HG03442 (cell line): ENCODE results near the gene LIME1.
A peak's percentile ranks its signal among the peaks of the same experiment; 100 is the strongest.
"Not testable (repeated sequence)": the region's sequence is repeated elsewhere in the genome, so short reads cannot be mapped to it uniquely, and the experiment has no call there.

Experiments used
- ATAC-seq: cut with Tn5 transposase; IDR thresholded peaks from one replicate; pipeline ENCODE4 v1.9.1; 2021; ENCODE audit warnings: mild to moderate bottlenecking, moderate library complexity; ENCODE audit not compliant: unreplicated experiment

The LIME1 gene

GRCh38 chr20:63706852-63707557 is 29.5 kb upstream of the LIME1 start:
- peak; percentile 21 for ATAC-seq

DNA sequence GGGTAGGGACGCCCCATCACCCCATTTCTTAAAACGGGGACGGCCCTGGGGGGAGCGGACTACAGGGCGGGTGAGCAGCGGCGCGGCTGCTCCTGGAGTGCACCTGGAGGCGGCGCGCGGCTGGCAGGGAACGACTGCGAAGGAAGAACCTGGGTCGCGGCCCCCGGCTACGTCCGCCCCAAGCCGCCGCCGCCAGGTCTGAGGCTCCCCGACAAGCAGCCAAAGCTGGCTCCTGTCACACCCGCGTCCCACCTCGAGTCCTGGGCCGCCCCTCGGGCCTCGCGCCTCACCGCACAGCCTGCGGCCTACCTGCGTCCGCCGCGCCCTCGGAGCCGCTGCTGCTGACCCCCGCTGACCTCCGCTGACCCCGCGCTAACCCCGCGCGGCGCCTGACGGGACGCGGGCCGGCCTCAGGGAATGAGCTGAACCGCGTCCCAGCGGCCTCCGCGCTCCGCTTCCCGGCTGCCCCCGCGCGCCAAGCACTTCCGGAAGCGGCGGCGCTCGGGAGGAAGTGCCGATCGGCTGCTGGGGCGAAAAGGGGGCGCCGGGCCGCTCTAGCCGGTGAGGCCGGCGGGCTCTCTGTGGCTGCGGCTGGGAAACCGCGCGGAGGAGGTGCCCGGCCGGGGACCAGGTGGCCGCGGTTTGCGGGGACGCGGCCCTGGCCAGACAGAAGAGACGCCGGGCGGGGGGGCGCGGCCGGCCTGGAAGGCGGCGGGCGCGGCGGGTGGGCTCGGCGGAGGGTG is 28.7 kb upstream of the LIME1 start, which contains the start of the genes ARFRP1 and ZGPAT:
TSS of gene ARFRP1 (minus strand) at position 419 of the 743 bp plus-strand sequence. CDS start 885 bp downstream, outside the sequence.
TSS of gene ZGPAT (plus strand) at position 482 of the 743 bp plus-strand sequence. CDS start 542 bp downstream, outside the sequence.
- ATAC-seq: peak; percentile 64

GRCh38 chr20:63708301-63709148 is 27.9 kb upstream of the LIME1 start:
- peak; percentile 17 for ATAC-seq

DNA sequence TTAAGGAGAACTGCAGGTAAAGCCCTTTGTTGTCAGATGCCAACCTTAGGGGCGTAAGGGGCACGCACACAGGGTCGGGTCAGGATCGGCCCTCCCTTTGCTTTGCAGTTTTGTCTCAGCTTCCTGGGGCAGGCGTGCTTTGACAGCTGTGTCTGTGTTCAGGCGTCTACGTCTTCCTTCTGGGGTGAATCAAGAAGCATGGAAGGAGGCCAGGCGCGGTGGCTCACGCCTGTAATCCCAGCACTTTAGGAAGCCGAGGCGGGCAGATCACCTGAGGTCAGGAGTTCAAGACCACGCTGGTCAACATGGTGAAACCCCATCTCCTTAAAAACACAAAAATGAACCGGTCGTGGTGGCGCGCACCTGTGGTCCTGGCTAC is 27.3 kb upstream of the LIME1 start:
- ATAC-seq: no peak

DNA sequence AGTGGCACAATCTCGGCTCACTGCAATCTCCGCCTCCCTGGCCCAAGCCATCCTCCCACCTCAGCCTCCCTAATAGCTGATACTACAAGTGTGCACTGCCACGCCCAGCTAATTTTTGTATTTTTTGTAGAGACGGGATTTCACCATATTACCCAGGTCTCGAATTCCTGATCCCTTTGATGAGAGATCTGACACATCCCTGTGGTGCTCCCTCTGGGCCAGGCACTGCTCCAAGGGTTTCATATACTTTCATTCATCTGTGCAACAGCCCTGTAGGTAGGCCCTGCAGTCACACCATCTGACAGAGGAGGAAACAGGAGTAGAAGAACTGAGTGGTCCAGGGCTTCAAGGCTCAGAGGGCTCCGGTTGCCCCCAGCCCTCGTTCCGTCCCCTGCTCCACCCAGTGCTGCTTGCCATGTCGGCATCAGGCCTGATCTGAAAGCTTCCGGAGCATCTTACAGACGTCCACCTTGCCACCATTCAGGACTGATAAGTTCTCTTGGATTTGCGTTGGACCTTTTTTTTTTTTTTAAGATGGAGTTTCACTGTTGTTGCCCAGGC is 25.3 kb upstream of the LIME1 start:
- no peak for ATAC-seq

GRCh38 chr20:63712191-63712590 is 24.3 kb upstream of the LIME1 start:
- no peak for ATAC-seq

DNA sequence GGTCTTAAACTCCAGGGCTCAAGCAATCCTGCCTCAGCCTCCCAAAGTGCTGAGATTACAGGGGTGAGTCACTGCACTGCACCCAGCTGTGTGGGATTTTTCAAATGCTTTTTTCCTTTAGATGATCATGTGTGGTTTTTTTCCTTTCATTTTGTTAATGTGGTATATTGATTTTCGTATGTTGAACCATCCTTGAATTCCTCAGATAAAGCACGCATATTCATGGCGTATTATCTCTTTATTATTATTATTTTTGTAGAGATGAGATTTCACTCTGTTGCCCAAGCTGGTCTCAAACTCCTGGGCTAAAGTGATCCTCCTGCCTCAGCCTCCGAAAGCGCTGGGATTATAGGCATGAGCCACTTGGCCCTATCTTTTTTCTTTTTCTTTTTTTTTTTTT is 21.6 kb upstream of the LIME1 start:
- ATAC-seq: no peak

DNA sequence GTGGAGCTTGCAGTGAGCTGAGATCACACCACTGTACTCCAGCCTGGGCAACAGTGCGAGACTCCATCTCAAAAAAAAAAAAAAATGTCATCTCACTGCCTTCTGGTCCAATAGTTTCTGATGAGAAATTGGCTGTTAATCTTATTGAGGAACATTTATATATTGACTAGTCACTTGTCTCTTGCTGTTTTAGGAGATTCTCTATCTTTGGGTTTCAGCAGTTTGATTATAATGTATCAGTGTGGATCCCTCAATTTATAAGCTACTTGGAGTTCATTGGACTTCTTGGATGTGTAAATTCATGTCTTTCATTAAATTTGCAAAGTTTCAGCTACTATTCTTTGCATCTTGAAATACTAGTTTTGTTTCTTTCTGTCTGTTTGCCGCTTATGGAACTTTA is 17.5 kb upstream of the LIME1 start:
- no peak for ATAC-seq

DNA sequence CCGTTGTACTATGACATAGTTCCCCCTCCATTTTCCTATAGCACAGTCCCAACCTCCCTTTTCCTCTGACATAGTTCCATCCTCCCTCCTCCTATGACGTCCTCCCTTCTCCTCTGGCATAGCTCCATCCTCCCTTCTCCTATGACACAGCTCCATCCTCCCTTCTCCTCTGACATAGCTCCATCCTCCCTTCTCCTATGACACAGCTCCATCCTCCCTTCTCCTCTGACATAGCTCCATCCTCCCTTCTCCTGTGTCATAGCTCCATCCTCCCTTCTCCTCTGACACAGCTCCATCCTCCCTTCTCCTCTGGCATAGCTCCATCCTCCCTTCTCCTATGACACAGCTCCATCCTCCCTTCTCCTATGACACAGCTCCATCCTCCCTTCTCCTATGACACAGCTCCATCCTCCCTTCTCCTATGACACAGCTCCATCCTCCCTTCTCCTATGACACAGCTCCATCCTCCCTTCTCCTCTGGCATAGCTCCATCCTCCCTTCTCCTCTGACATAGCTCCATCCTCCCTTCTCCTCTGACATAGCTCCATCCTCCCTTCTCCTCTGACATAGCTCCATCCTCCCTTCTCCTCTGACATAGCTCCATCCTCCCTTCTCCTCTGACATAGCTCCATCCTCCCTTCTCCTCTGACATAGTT is 13.4 kb upstream of the LIME1 start:
- ATAC-seq: not testable (repeated sequence)

DNA sequence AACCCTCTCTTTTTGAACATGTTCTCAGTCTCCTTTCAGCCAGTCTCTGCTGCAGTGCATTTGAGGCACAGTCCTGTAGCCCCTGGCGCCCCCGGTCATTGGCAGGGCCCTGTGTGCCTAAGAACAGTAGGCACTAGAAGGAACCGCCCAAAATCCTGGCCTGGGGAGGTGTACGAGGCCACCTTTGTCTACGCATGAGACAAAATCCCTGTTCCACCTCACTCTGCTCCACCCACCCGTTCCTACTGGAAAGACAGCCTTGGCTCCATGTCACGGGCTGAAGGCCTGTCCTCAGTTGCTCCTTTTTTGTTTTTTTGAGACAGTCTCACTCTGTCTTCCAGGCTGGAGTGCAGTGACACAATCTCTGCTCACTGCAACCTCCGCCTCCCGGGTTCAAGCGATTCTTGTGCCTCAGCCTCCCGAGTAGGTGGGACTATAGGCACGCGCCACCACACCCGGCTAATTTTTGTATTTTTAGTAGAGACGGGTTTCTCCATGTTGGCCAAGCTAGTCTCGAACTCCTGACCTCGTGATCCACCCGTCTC is 6.2 kb upstream of the LIME1 start:
- ATAC-seq: not testable (repeated sequence)

DNA sequence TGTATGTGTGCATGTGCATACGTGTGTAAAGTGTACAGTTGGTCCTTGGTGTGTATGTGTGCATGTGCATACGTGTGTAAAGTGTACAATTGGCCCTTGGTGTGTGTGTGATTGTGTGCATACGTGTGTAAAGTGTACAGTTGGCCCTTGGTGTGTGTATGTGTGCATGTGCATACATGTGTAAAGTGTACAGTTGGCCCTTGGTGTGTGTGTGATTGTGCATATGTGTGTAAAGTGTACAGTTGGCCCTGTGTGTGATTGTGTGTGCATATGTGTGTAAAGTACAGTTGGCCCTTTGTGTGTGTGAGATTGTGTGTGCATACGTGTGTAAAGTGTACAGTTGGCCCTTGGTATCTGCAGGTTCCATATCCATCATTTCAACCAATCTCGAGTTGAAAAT is 5.1 kb upstream of the LIME1 start:
- no peak for ATAC-seq

DNA sequence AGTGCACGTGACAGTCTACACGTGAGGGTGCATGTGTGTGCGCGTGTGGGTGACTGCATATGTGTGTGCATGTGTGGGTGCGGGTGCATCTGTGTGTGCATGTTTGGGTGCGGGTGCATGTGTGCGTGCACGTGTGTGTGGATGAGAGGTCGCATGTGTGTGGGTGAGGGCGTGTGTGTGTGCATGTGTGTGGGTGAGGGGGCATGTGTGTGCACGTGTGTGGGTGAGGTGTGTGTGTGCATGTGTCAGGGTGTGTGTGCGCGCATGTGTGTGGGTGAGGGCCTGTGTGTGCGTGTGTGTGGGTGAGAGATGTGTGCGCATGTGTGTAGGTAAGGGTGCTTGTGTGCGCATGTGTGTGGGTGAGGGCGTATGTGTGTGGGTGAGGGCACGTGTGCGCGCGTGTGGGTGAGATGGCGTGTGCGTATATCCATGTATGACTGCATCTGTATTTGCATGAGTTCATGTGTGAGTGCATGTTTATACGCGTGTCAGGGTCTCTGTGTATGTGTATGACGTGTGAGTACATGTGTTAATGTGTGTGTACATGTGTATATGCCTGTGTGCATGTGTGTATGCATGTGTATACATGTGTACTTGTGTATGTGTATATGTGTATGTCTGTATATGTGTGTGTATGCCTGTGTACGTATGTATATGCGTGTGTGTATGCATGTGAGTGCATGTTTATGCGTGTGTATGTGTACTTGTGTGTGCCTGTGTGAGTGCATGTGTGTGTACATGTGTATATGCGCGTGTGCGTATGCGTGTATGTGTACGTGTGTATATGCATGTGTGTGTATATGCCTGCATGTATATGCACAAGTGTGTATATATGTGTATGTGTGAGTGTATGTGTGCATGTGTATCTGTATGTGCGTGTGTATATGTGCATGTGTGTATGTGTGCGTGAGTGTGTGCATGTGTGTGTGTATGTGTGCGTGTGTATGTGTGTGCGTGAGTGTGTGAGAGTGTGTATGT is 4.1 kb upstream of the LIME1 start:
- ATAC-seq: no peak

- ATAC-seq: no peak
Measured at GRCh38 chr20:63733117-63733516, 3.3 kb upstream of the LIME1 start.

- no peak for ATAC-seq
Measured at GRCh38 chr20:63733579-63734081, 2.8 kb upstream of the LIME1 start.

DNA sequence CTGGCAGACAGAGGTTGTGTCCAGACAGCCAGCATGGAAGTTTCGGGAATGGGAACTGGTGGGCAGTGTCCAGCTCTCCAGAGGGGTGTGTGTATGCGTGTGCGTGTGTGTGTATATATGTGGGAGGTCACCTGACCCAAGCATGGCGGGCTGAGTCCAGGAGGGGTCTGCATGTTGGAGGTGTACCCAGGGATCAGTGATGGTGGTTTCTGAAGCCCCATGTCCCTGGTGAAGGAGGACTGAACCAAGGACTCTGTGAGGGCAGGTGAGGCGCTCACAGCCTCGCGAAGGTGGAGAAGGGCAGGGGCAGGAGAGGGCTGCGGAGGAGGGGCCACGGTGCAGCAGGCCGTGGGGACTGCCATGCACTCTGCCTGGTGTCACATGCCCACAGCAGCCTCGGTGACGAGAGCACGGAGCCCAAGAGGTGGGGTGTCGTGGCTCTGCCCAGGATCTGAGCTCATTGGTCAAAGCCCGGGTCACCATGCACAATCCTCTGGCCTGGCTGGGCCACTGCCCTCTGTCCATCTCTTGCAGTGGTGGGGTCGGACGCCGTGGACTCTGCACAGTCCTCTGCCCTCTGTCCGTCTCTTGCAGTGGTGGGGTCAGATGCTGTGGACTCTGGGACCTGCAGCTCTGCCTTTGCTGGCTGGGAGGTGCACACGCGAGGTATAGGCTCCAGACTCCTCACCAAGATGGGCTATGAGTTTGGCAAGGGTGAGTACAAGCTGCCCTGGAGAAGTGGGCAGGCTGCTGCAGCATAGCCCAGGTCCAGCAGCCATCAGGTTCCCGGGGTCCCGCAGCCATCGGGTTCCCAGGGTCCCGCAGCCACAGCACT is 2.1 kb upstream of the LIME1 start:
- no peak for ATAC-seq

GRCh38 chr20:63734946-63735858 is 1.3 kb upstream of the LIME1 start:
- ATAC-seq: no peak
